Kidney (tissue), 22 donors: Measurements from ENCODE around the gene CAPNS2. TPM values are rescaled to one million over a fixed set of nuclear protein-coding genes. Genes with fewer than 3 reads are reported as not detected.

ENCODE experiments used
- DNase-seq, 5 donors: peaks; one replicate each; pipeline ENCODE4 v3.0.0-alpha.2; 2013 to 2020
- FAIRE-seq: peaks from 2 replicates; lab custom pipeline; 2012; peaks lifted over from hg19 to GRCh38; lab: Jason Lieb, UNC
- H3K27ac ChIP-seq, 2 donors: one replicate each; pipeline ENCODE4 v1.7.0; 2013; ENCODE audit warnings: low read depth in 2 of 2, low read length in 2 of 2, inconsistent platforms in 1 of 2
- H3K27me3 ChIP-seq: one replicate; pipeline ENCODE4 v1.7.1; 2013; ENCODE audit warnings: low read length, inconsistent platforms; ENCODE audit not compliant: control insufficient read depth, insufficient read depth
- H3K36me3 ChIP-seq, 3 donors: one replicate each; pipeline versions ENCODE4 v1.7.0 to v1.7.1; 2013; ENCODE audit warnings: low read length in 3 of 3, control low read depth in 1 of 3, inconsistent platforms in 1 of 3; ENCODE audit not compliant: insufficient read depth in 3 of 3, control insufficient read depth in 2 of 3
- H3K4me1 ChIP-seq, 3 donors: one replicate each; pipeline versions ENCODE4 v1.7.0 to v1.7.1; 2013; ENCODE audit warnings: low read length in 3 of 3, inconsistent platforms in 1 of 3, low read depth in 1 of 3; ENCODE audit not compliant: control insufficient read depth in 2 of 3, insufficient read depth in 2 of 3
- H3K4me3 ChIP-seq, 3 donors: one replicate each; pipeline versions ENCODE4 v1.7.0 to v1.8.1; 2013; ENCODE audit warnings: low read length in 3 of 3, control low read depth in 1 of 3, inconsistent platforms in 1 of 3
- H3K9ac ChIP-seq, 3 donors: one replicate each; pipeline versions ENCODE4 v1.7.0 to v1.7.1; 2013; ENCODE audit warnings: low read length in 3 of 3, control low read depth in 1 of 3, inconsistent platforms in 1 of 3
- H3K9me3 ChIP-seq, 3 donors: one replicate each; pipeline versions ENCODE4 v1.7.0 to v1.7.1; 2013; ENCODE audit warnings: low read length in 3 of 3, control low read depth in 1 of 3, inconsistent platforms in 1 of 3; ENCODE audit not compliant: control insufficient read depth in 2 of 3, insufficient read depth in 1 of 3
- intact Hi-C: fragments of 100-400 bp; cut with DNase I; formaldehyde crosslinking; loops from one replicate; pipeline ENCODE4 v1.11.1; 2022
- long read RNA-seq, 10 donors: library from polyadenylated mRNA in 1 of 10; unstranded in 1 of 10; transcript quantifications; one replicate each; pipeline ENCODE4 v2.0.0 and lab custom pipeline, GENCODE V29; 2021 to 2026
- polyA plus RNA-seq: library from polyadenylated mRNA; stranded (reverse); fragments of 350-450 nt; fragmentation: Illumina TruSeq; extraction: RNeasy Lipid Tissue Mini Kit (QIAGEN cat#74804); gene quantifications from one replicate; pipeline ENCODE4 v1.2.3, GENCODE V29; 2014; ENCODE audit warnings: low read depth, low replicate concordance; ENCODE audit not compliant: insufficient read depth
- total RNA-seq: library from RNA; stranded (reverse); fragmentation: NEBNext Ultra II Directional; extraction: Animal tissue kit (Norgen Biotek cat#: 25700); gene quantifications from one replicate; pipeline ENCODE4 v1.2.1, GENCODE V29; 2021
- TF ChIP-seq, protein P1 (sequence below): IDR thresholded peaks from 3 replicates; pipeline ENCODE4 v1.5.1; 2012; ENCODE audit warnings: mild to moderate bottlenecking, moderate library complexity, borderline replicate concordance; ENCODE audit not compliant: insufficient read depth; ENCODE audit errors: extremely low read depth
- donor health status: control.
- donor health status: control.
- donor health status: control.
- donor health status: control.
- donor health status: control.
- donor health status: DM: yes; HTN: yes; CAD: no.
- donor health status: Normal renal cell carcinoma (clear cell type).

The CAPNS2 gene
- total RNA-seq (0.85 TPM), polyA plus RNA-seq (not detected)
- long read RNA-seq, donor 1, result 0 reads
- long read RNA-seq, donor 2, result 0 reads
- long read RNA-seq, donor 3, result 0 reads
- long read RNA-seq, donor 4, result 0 reads
- long read RNA-seq, donor 5, result 0 reads
- long read RNA-seq, donor 6, result 0 reads
- long read RNA-seq, donor 7, result 0 reads
- long read RNA-seq, donor 8, result 0 reads
- long read RNA-seq, donor 9, result 0 reads
- long read RNA-seq, donor 10, result 0 reads

DNA sequence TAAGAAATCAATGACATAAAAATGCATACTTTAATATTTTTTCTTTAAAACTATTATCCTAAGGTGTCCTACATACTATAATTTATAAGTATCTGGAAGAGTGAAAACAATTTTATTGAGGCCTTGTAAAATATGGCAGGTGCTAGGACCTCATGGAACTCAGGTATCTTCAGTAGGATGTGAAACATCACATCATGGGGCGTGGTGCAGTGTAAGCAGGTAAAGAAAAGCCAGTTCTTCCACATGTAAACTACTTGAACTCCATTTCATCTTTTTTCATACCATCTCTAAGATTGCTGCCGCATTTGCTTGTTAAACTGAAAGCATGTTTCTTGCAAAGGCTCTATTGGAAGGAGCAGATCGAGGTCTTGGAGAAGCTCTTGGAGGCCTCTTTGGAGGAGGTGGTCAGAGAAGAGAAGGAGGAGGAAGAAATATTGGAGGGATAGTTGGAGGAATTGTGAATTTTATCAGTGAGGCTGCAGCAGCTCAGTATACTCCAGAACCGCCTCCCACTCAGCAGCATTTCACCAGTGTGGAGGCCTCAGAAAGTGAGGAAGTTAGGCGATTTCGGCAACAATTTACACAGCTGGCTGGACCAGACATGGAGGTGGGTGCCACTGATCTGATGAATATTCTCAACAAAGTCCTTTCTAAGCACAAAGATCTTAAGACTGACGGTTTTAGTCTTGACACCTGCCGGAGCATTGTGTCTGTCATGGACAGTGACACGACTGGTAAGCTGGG is at the start of gene CAPNS2:
TSS of gene CAPNS2 (plus strand) at position 253 of the 744 bp plus-strand sequence. CDS start at position 326, 73 bp downstream.
- TF ChIP-seq, protein P1, sequence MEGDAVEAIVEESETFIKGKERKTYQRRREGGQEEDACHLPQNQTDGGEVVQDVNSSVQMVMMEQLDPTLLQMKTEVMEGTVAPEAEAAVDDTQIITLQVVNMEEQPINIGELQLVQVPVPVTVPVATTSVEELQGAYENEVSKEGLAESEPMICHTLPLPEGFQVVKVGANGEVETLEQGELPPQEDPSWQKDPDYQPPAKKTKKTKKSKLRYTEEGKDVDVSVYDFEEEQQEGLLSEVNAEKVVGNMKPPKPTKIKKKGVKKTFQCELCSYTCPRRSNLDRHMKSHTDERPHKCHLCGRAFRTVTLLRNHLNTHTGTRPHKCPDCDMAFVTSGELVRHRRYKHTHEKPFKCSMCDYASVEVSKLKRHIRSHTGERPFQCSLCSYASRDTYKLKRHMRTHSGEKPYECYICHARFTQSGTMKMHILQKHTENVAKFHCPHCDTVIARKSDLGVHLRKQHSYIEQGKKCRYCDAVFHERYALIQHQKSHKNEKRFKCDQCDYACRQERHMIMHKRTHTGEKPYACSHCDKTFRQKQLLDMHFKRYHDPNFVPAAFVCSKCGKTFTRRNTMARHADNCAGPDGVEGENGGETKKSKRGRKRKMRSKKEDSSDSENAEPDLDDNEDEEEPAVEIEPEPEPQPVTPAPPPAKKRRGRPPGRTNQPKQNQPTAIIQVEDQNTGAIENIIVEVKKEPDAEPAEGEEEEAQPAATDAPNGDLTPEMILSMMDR, result no peak
- FAIRE-seq (no peak), DNase-seq (no peak)
- Histone ChIP-seq H3K36me3 (no peaks in the 10 kb centered on the region), H3K4me3 (no peak within 1 kb of the TSS), H3K9me3 (no peaks in the 10 kb centered on the region), H3K27me3 (no peaks in the 10 kb centered on the region), H3K9ac (no peak within 1 kb of the TSS), H3K27ac (no peak within 1 kb of the TSS), H3K4me1 (no peaks in the 10 kb centered on the region)
- intact Hi-C loops, result no loop called here

DNA sequence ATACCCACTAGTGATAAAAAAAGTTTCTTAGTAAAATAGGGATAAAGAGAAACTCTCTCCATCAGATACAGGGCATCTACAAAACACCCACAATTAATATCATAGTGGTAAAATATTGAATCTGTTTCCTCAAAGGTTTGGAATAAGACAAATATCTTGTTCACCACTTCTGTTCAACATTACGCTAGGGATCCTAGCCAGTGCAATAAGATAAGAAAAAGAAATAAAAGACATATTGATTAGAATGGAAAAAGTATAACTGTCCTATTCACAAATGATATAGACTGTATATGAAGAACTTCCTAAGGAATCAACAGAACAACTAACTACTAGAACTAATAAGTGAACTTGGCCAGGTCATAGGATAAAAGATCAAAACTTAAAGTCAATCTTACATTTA is 44.7 kb upstream of the CAPNS2 start:
- H3K36me3 ChIP-seq, result no peaks in the 10 kb centered on the region
- TF ChIP-seq, protein P1, result no peak
- H3K4me3 ChIP-seq, result no peak overlapping the region
- H3K4me1 ChIP-seq, result no peaks in the 10 kb centered on the region
- no peak overlapping the region for H3K9ac ChIP-seq
- no peak for DNase-seq
- no peak for FAIRE-seq
- intact Hi-C loops, result no loop called here
- no peak overlapping the region for H3K27ac ChIP-seq
- peaks cover 0 to 8% (median 4%) of the 10 kb centered on the region in 3 donors for H3K9me3 ChIP-seq
- H3K27me3 ChIP-seq, result no peaks in the 10 kb centered on the region

DNA sequence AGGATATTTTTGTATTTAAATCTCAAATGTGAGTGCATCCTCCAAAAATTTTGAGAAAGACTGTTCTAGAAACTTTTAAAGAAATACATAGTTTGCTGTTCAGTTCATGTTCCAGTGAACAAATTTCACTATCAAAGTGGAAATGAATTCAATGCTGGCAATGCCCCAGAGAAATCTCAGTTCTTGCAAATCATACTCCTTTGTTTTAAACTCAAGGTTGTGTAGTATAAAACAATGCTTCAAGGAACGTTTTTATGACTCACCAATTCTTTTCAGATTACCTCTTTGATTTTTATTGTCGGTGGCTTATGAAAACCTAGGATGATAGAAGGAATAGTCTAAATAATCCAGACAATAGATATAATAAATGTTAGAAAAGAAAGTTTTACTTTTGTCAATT is 40.0 kb upstream of the CAPNS2 start:
- Histone ChIP-seq H3K4me1 (no peaks in the 10 kb centered on the region), H3K9me3 (peaks cover 0 to 8% (median 4%) of the 10 kb centered on the region in 3 donors), H3K4me3 (no peak overlapping the region), H3K27ac (no peak overlapping the region), H3K27me3 (no peaks in the 10 kb centered on the region), H3K36me3 (no peaks in the 10 kb centered on the region), H3K9ac (no peak overlapping the region)
- TF ChIP-seq, protein P1, result no peak
- no peak for DNase-seq
- intact Hi-C loops, result no loop called here
- no peak for FAIRE-seq
